Thoracic aorta (tissue), 2 donors: Measurements from ENCODE around the gene CTAGE8. TPM values are rescaled to one million over a fixed set of nuclear protein-coding genes. Genes with fewer than 3 reads are reported as not detected.
A peak's percentile ranks its signal among the peaks of the same experiment; 100 is the strongest.
"Not testable (repeated sequence)": the region's sequence is repeated elsewhere in the genome, so short reads cannot be mapped to it uniquely, and the experiment has no call there.

Source experiments
- ATAC-seq: fragments of 150-250 bp; one replicate; pipeline ENCODE4 v1.8.0; 2017; ENCODE audit warnings: low read depth; ENCODE audit not compliant: insufficient number of reproducible peaks, low FRiP score
- DNase-seq: peaks from one replicate; pipeline ENCODE4 v3.0.0-alpha.2; 2020; ENCODE audit warnings: low spot score
- H3K27ac ChIP-seq, 2 donors: fragments of 200-600 bp; sonication (generic); 1 replicate in 1 of 2; 2 replicates in 1 of 2; pipeline ENCODE4 v1.5.1; 2016; ENCODE audit warnings: mild to moderate bottlenecking in 2 of 2, moderate library complexity in 2 of 2
- H3K27me3 ChIP-seq: fragments of 200-600 bp; sonication (generic); replicated peaks from 2 replicates; pipeline ENCODE4 v1.6.0; 2016; ENCODE audit warnings: mild to moderate bottlenecking; ENCODE audit not compliant: insufficient read depth
- H3K36me3 ChIP-seq: fragments of 200-600 bp; sonication (generic); one replicate; pipeline ENCODE4 v1.5.1; 2016
- H3K4me1 ChIP-seq, 2 donors: fragments of 200-600 bp; sonication (generic); 1 replicate in 1 of 2; 2 replicates in 1 of 2; pipeline versions ENCODE4 v1.5.1 to v1.6.0; 2016; ENCODE audit warnings: low read depth in 2 of 2, mild to moderate bottlenecking in 1 of 2; ENCODE audit not compliant: control insufficient read depth in 1 of 2
- H3K4me3 ChIP-seq: fragments of 200-600 bp; sonication (generic); 2 replicates; pipeline ENCODE4 v1.5.1; 2016; ENCODE audit warnings: mild to moderate bottlenecking
- H3K9me3 ChIP-seq: fragments of 200-600 bp; sonication (generic); 2 replicates; pipeline ENCODE4 v1.5.1; 2016
- total RNA-seq, 2 donors: library from RNA; depleted of rRNA; stranded (reverse); fragments of >200 nt; gene quantifications; one replicate each; pipeline versions ENCODE4 v1.1.0 to v1.2.3, GENCODE V29; 2016

Gene CTAGE8, protein sequence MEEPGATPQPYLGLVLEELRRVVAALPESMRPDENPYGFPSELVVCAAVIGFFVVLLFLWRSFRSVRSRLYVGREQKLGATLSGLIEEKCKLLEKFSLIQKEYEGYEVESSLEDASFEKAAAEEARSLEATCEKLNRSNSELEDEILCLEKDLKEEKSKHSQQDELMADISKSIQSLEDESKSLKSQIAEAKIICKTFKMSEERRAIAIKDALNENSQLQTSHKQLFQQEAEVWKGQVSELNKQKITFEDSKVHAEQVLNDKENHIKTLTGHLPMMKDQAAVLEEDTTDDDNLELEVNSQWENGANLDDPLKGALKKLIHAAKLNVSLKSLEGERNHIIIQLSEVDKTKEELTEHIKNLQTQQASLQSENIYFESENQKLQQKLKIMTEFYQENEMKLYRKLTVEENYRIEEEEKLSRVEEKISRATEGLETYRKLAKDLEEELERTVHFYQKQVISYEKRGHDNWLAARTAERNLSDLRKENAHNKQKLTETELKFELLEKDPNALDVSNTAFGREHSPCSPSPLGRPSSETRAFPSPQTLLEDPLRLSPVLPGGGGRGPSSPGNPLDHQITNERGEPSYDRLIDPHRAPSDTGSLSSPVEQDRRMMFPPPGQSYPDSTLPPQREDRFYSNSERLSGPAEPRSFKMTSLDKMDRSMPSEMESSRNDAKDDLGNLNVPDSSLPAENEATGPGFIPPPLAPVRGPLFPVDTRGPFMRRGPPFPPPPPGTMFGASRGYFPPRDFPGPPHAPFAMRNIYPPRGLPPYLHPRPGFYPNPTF
- total RNA-seq: 1 to 10 TPM in 1 of 2 donors, not detected in 1; 2.1 TPM

DNA sequence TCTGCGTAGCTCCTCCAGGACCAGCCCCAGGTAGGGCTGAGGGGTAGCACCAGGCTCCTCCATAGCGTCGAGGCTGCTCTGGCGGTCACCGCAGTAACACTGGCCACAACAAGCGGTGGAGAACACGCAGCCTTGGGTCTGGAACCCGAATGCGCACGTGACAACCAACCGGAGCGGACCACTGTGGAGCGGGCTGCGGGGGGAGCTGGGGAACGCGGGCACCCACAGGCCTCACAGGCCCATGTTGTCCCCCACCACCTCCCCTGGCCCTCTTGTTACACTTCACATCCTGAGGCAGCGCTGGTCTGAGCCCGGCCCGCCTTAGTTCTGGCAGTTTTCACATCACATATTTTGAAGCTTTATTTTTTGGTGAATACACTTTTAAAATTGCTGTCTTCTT is at the start of gene CTAGE8:
TSS of gene CTAGE8 (minus strand) at position 101 of the 400 bp plus-strand sequence. CDS start at position 63, 38 bp downstream.
- H3K27me3 ChIP-seq, ATAC-seq, H3K4me1 ChIP-seq, H3K4me3 ChIP-seq, H3K9me3 ChIP-seq, H3K27ac ChIP-seq, DNase-seq, H3K36me3 ChIP-seq: not testable (repeated sequence)

DNA sequence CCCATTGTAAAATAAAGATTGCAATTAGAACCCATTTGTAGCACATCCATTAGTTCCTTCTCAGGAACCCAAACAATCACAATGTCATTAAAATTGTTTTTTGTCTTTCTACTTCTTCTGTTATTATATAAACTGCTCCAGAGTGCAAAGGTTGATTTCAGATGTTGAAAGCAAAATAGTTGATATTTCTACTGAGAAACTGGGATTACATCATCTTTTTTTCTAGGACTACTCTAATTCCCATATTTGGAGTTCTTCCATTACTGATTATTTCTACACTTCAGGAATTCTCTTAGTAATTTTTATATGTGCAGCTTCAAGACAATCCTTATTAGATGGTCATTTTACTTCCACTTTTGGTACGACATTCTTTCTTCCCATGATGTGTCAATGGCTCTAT is 48.4 kb upstream of the CTAGE8 start:
- not testable (repeated sequence) for H3K27me3 ChIP-seq, ATAC-seq, H3K4me3 ChIP-seq

DNA sequence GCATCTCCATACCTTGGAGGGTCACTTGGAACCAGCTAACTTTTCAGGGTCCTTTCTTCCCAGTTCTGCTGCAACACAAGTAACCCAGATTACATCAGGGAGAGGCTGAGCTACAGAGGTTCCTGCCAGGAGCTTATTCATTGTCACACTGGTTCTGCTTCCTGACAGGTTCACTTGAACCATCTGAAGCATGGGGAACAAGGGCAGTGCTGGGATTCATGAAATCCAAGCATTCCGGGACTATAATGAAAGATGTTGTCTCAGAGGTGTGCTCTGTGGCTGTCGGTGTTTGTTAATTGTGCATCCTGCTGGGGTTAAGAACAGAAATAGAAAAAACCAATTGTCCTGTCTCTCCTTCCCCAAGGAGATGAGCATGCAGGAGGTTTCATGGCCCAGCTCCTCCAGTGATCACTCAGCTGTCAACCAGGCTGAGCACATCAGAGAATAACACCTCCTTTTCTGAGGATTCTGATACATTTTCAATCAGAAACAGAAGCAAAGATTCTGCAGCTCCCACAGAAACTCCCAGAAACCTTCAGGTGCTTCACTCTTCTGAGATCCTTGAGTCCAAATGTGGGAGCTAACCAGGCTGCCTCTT is 42.9 kb upstream of the CTAGE8 start, which contains the start of gene OR2A1:
TSS of gene OR2A1 (plus strand) at position 548 of the 598 bp plus-strand sequence. CDS start 5,706 bp downstream, outside the sequence.
- H3K4me1 ChIP-seq, H3K4me3 ChIP-seq, H3K9me3 ChIP-seq, H3K27ac ChIP-seq, DNase-seq, H3K27me3 ChIP-seq, H3K36me3 ChIP-seq, ATAC-seq: not testable (repeated sequence)

More for the DNA sequence above, 48.4 kb upstream of the CTAGE8 start:
- H3K27ac ChIP-seq, H3K9me3 ChIP-seq, H3K4me1 ChIP-seq, H3K36me3 ChIP-seq, DNase-seq: not testable (repeated sequence)

DNA sequence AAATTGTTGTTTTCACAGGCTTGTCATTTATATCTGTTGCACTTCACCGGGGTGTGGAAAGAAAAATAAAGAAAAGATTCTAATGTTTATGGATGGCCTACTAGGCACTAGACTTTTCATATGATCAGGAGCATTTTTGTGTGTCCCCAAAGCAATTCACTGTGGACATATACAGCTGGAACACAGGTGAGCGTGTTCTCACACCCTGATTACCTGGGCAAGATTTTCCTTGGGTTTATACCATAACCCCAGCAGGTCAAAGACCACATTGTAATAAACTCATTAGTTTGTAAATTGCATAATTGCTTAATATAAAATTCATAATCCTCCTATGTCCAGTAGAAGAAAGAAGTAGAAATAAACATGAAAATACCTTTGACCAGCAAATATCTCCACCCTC is 42.1 kb upstream of the CTAGE8 start:
- H3K4me3 ChIP-seq, H3K4me1 ChIP-seq, ATAC-seq, H3K36me3 ChIP-seq, DNase-seq, H3K27me3 ChIP-seq, H3K27ac ChIP-seq, H3K9me3 ChIP-seq: not testable (repeated sequence)

- H3K4me3 ChIP-seq, ATAC-seq, H3K27me3 ChIP-seq, H3K4me1 ChIP-seq, H3K36me3 ChIP-seq, H3K9me3 ChIP-seq, H3K27ac ChIP-seq, DNase-seq: not testable (repeated sequence)
Measured at GRCh38 chr7:144309702-144310101, 40.6 kb upstream of the CTAGE8 start.

DNA sequence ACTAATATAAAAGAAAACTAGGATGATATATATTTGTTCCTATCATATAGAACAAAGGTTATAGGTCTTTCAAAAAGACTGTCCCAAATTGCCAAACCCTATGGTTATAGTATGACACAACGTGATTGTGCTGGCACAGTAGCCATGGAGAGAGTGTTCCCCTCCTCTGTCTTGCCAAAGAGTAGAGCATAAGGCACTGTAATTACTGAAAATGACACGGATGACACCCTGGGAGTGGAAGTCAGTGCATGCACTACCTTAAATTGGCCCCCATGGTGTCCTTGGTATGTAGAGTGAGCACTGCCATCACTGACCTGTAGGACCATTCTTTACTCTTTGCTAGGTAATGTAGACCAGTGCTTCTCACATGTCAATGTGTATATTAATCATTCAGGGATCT is 36.1 kb upstream of the CTAGE8 start:
- not testable (repeated sequence) for DNase-seq, ATAC-seq, H3K4me1 ChIP-seq, H3K4me3 ChIP-seq, H3K9me3 ChIP-seq, H3K36me3 ChIP-seq, H3K27ac ChIP-seq, H3K27me3 ChIP-seq

- DNase-seq, H3K4me1 ChIP-seq, H3K9me3 ChIP-seq, H3K36me3 ChIP-seq, H3K27me3 ChIP-seq, H3K27ac ChIP-seq, ATAC-seq, H3K4me3 ChIP-seq: not testable (repeated sequence)
Measured at GRCh38 chr7:144303607-144304006, 34.5 kb upstream of the CTAGE8 start.

DNA sequence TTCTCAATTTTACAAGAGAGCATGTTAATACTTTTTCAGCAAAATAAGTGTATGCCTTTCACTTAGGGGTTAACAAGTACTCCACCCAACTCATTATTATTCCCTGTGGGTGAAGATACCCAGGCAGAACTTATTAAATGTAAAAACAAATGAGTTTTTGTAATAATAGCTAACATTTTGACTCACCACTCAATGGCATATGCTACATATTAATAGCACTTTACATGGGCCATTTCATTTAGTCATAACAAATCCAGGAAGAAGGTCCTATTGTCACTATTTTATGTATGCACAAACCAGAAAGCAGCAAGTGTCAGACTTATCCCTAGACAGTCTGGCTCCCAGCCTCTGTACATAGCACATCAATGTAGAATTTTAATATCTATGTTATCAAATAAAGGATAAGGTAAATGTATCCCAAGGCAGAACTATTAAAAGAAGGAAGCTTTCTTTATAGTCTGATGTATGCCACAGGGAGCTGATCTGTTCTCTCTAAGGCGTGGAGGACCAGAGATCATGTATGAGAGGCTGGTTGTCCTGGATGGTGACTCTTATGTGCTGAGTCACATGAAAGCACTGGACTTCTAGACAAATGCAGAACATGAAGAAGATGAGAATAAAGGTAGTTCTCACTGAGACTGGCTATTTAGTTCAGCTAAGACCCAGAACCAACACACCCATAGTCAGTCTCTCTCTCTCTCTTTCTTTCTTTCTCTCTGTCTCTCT is 33.7 kb upstream of the CTAGE8 start:
- not testable (repeated sequence) for H3K36me3 ChIP-seq, DNase-seq, H3K27me3 ChIP-seq, H3K4me1 ChIP-seq, H3K4me3 ChIP-seq, H3K27ac ChIP-seq, ATAC-seq, H3K9me3 ChIP-seq

GRCh38 chr7:144293794-144294499 is 24.9 kb upstream of the CTAGE8 start:
- peak; percentile 45 for ATAC-seq
- H3K27me3 ChIP-seq, H3K4me1 ChIP-seq, H3K9me3 ChIP-seq, DNase-seq, H3K36me3 ChIP-seq, H3K4me3 ChIP-seq, H3K27ac ChIP-seq: not testable (repeated sequence)

DNA sequence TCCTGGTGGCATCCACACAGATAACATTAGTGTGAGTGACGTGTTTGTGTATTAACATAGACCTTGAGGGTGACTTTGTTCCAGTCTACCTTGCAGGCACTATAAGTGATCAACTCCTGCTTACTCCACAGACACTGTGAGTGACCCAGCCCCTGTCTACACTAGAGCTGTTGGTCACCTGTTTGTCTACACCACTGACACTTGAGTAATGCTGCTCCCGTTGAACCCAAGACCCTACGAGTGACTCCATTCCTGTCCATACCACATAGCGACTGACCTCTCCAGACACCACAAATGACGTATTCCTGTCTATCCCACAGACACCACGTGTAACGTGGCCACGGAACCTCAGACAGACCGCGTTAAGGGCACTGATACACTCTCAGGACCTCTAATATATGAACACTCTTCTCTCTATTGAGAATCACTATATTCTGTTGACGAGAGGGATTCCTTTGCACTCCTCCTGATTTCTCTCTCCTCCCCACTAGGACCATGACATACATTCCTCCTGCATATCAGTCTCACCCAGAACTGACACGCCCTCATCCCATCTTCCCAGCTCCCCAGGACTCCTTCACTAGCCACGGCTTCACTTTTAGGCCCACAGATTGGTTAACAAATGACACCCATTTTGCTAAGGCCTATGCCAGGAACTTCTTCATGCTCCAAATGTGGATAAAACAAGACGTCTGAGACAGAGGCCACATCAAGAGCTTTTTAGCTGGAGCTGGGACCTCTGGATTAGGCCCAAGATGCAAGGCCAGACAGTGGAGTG is 23.5 kb upstream of the CTAGE8 start:
- not testable (repeated sequence) for ATAC-seq, DNase-seq, H3K4me1 ChIP-seq, H3K27me3 ChIP-seq, H3K4me3 ChIP-seq, H3K27ac ChIP-seq, H3K9me3 ChIP-seq, H3K36me3 ChIP-seq

DNA sequence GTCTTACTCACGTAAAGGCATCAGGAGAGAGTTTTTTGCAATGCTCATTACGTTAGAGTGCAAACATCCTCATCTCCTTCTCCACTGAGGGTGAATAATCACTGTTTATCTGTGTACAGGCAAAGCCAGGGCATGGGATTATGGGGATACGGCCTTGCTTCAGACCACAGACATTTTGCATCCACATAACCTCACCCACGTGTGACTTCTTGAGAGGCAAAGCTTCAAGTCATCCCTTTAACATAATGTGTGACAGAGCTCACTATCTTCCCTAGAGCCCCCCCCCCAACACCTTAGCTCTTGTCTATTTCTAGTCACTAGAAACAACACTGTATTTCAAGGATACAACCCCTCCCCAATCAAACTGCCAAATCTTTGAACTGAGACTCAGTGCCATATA is 22.5 kb upstream of the CTAGE8 start:
- not testable (repeated sequence) for H3K27me3 ChIP-seq, DNase-seq, H3K4me3 ChIP-seq, H3K4me1 ChIP-seq, H3K27ac ChIP-seq, ATAC-seq, H3K36me3 ChIP-seq, H3K9me3 ChIP-seq
